HG03469 (cell line): ENCODE measurements around the gene ODAD2.

Experiments used
- ATAC-seq: cut with Tn5 transposase; IDR thresholded peaks from one replicate; pipeline ENCODE4 v1.9.1; 2021; ENCODE audit warnings: mild to moderate bottlenecking, moderate library complexity, moderate number of reproducible peaks; ENCODE audit not compliant: unreplicated experiment

The ODAD2 gene

GRCh38 chr10:27838901-27839300 is 160.0 kb downstream of the ODAD2 start:
- no peak for ATAC-seq

- ATAC-seq, result no peak
Measured at GRCh38 chr10:27838361-27838760, 160.5 kb downstream of the ODAD2 start.

- no peak for ATAC-seq
Measured at GRCh38 chr10:27834476-27834875, 164.4 kb downstream of the ODAD2 start.

GRCh38 chr10:27833792-27834191 is 165.1 kb downstream of the ODAD2 start:
- no peak for ATAC-seq

GRCh38 chr10:27832826-27833225 is 166.1 kb downstream of the ODAD2 start:
- no peak for ATAC-seq

GRCh38 chr10:27826369-27826768 is 172.5 kb downstream of the ODAD2 start:
- no peak for ATAC-seq

- no peak for ATAC-seq
Measured at GRCh38 chr10:27822301-27822700, 176.6 kb downstream of the ODAD2 start.

- ATAC-seq, result no peak
Measured at GRCh38 chr10:27820637-27821036, 178.2 kb downstream of the ODAD2 start.

GRCh38 chr10:27819781-27820531 is 178.9 kb downstream of the ODAD2 start:
- no peak for ATAC-seq

- no peak for ATAC-seq
Measured at GRCh38 chr10:27816320-27816719, 182.6 kb downstream of the ODAD2 start.

GRCh38 chr10:27815846-27816245 is 183.0 kb downstream of the ODAD2 start:
- ATAC-seq, result no peak

GRCh38 chr10:27815261-27815660 is 183.6 kb downstream of the ODAD2 start:
- no peak for ATAC-seq

GRCh38 chr10:27805180-27805579 is 193.7 kb downstream of the ODAD2 start:
- no peak for ATAC-seq

- no peak for ATAC-seq
Measured at GRCh38 chr10:27804136-27804535, 194.7 kb downstream of the ODAD2 start.

GRCh38 chr10:27801171-27801785 is 197.6 kb downstream of the ODAD2 start:
- ATAC-seq, result no peak

GRCh38 chr10:27799046-27799445 is 199.8 kb downstream of the ODAD2 start:
- ATAC-seq, result no peak

GRCh38 chr10:27794157-27794556 is 204.7 kb downstream of the ODAD2 start:
- no peak for ATAC-seq

GRCh38 chr10:27792216-27792615 is 206.7 kb downstream of the ODAD2 start:
- no peak for ATAC-seq

GRCh38 chr10:27784272-27784671 is 214.6 kb downstream of the ODAD2 start:
- no peak for ATAC-seq

- ATAC-seq, result no peak
Measured at GRCh38 chr10:27783660-27784059, 215.2 kb downstream of the ODAD2 start.

- no peak for ATAC-seq
Measured at GRCh38 chr10:27779462-27780015, 219.3 kb downstream of the ODAD2 start.

- no peak for ATAC-seq
Measured at GRCh38 chr10:27774831-27775230, 224.0 kb downstream of the ODAD2 start.
